Stimulated activated CD4-positive, alpha-beta T cell treated with anti-CD3 and anti-CD28 coated beads, Interleukin-4, amount 100 ng/mL, for 4 hours (primary cell): ENCODE measurements around the gene CSKMT.
"Not testable (repeated sequence)": the region's sequence is repeated elsewhere in the genome, so short reads cannot be mapped to it uniquely, and the experiment has no call there.

ENCODE experiments used
- DNase-seq, 2 experiments: peaks; one replicate each; pipeline ENCODE4 v3.0.0-alpha.2; 2020

CSKMT gene

GRCh38 chr11:62656796-62657429 is 8.2 kb upstream of the CSKMT start:
- DNase-seq = no peak

- DNase-seq = peak; percentile 41 to 42
Measured at GRCh38 chr11:62664405-62665074, 572 bp upstream of the CSKMT start.

GRCh38 chr11:62665599-62666258 is 617 bp downstream of the CSKMT start:
- peak; percentile 60 to 76 for DNase-seq

GRCh38 chr11:62666259-62666926 is 1.3 kb downstream of the CSKMT start:
- DNase-seq = no peak

GRCh38 chr11:62667460-62667859 is 2.3 kb downstream of the CSKMT start:
- no peak for DNase-seq

GRCh38 chr11:62669420-62670161 is 4.5 kb downstream of the CSKMT start:
- no peak for DNase-seq

GRCh38 chr11:62671236-62671607 is 6.1 kb downstream of the CSKMT start:
- no peak for DNase-seq

- DNase-seq = peak; percentile 72 to 75
Measured at GRCh38 chr11:62671608-62672389, 6.7 kb downstream of the CSKMT start, which contains the start of the genes LBHD1 and UQCC3. TSS of gene LBHD1 (minus strand) at chr11:62672267. CDS start at chr11:62670031, 2,236 bp downstream. TSS of gene UQCC3 (plus strand) at chr11:62671673. CDS start at chr11:62671746, 73 bp downstream.

- DNase-seq = no peak
Measured at GRCh38 chr11:62673196-62673525, 8.0 kb downstream of the CSKMT start.

GRCh38 chr11:62675415-62675814 is 10.3 kb downstream of the CSKMT start:
- not testable (repeated sequence) for DNase-seq

GRCh38 chr11:62676698-62677097 is 11.6 kb downstream of the CSKMT start:
- DNase-seq = no peak

GRCh38 chr11:62677156-62677555 is 12.0 kb downstream of the CSKMT start:
- no peak for DNase-seq

GRCh38 chr11:62677714-62678113 is 12.6 kb downstream of the CSKMT start:
- no peak for DNase-seq

- DNase-seq = no peak
Measured at GRCh38 chr11:62678433-62678769, 13.3 kb downstream of the CSKMT start.

- peak; percentile 79 to 84 for DNase-seq
Measured at GRCh38 chr11:62678770-62679696, 13.9 kb downstream of the CSKMT start, which contains the start of gene UBXN1. TSS of gene UBXN1 (minus strand) at chr11:62679073. CDS start at chr11:62678923, 150 bp downstream.

GRCh38 chr11:62680825-62681240 is 15.7 kb downstream of the CSKMT start:
- no peak for DNase-seq

GRCh38 chr11:62682518-62682917 is 17.4 kb downstream of the CSKMT start:
- no peak for DNase-seq

- no peak for DNase-seq
Measured at GRCh38 chr11:62687508-62688396, 22.6 kb downstream of the CSKMT start.

GRCh38 chr11:62688491-62688890 is 23.4 kb downstream of the CSKMT start:
- DNase-seq = no peak
